ENCODE measurements around the gene CDH4.

DNA sequence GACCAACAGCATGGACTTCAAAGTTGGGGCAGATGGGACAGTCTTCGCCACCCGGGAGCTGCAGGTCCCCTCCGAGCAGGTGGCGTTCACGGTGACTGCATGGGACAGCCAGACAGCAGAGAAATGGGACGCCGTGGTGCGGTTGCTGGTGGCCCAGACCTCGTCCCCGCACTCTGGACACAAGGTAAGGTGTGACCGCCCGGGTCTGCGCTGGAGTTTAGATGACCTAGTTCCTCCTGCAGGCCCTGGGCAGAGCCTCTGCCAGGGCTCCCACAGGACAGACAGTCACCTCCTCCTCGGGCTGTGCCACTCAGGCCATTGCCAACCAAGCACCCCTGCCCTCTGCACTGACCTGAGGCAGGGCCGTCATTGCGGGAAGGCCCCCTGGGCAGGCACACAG, 491.5 kb downstream of the CDH4 start:
- no peak for TF ChIP-seq ZNF280B (CRISPR knock-in tag; IDR thresholded peaks at IDR 0.05)
- TF ChIP-seq ZC3H11A (IDR thresholded peaks at IDR 0.05; ENCODE audit: low read depth, low read length): no peak
- TF ChIP-seq CTCF (IDR thresholded peaks at IDR 0.05 in 2 of 3, conservative IDR thresholded peaks at IDR 0.05 in 1 of 3; ENCODE audit: insufficient read depth in 2 of 3, low read depth in 1 of 3, low read length in 3 of 3): no peak
- no peak for TF ChIP-seq HSF4 (CRISPR knock-in tag; IDR thresholded peaks at IDR 0.05; ENCODE audit: borderline replicate concordance)
- TF ChIP-seq HDGF (IDR thresholded peaks at IDR 0.05): no peak
- TF ChIP-seq MXI1 (IDR thresholded peaks at IDR 0.05; ENCODE audit: low read depth, low read length): no peak
- TF ChIP-seq, protein P1, sequence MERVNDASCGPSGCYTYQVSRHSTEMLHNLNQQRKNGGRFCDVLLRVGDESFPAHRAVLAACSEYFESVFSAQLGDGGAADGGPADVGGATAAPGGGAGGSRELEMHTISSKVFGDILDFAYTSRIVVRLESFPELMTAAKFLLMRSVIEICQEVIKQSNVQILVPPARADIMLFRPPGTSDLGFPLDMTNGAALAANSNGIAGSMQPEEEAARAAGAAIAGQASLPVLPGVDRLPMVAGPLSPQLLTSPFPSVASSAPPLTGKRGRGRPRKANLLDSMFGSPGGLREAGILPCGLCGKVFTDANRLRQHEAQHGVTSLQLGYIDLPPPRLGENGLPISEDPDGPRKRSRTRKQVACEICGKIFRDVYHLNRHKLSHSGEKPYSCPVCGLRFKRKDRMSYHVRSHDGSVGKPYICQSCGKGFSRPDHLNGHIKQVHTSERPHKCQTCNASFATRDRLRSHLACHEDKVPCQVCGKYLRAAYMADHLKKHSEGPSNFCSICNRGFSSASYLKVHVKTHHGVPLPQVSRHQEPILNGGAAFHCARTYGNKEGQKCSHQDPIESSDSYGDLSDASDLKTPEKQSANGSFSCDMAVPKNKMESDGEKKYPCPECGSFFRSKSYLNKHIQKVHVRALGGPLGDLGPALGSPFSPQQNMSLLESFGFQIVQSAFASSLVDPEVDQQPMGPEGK (CRISPR knock-in tag; IDR thresholded peaks at IDR 0.05; ENCODE audit: borderline replicate concordance): no peak
- TF ChIP-seq ZZZ3 (IDR thresholded peaks at IDR 0.05): no peak
- no peak for TF ChIP-seq MBD2 (IDR thresholded peaks at IDR 0.05; ENCODE audit: borderline replicate concordance, low read depth)
- no peak for TF ChIP-seq FOXK2 (conservative IDR thresholded peaks at IDR 0.05 in 1 of 2, IDR thresholded peaks at IDR 0.05 in 1 of 2; ENCODE audit: low read depth in 2 of 2)
- no peak for TF ChIP-seq HCFC1 (IDR thresholded peaks at IDR 0.05; ENCODE audit: low read depth, low read length)
- no peak for TF ChIP-seq CEBPZ (IDR thresholded peaks at IDR 0.05; ENCODE audit: borderline replicate concordance, low read depth, low read length)
